ENCODE data around the gene TNRC6C.

Gene TNRC6C

DNA sequence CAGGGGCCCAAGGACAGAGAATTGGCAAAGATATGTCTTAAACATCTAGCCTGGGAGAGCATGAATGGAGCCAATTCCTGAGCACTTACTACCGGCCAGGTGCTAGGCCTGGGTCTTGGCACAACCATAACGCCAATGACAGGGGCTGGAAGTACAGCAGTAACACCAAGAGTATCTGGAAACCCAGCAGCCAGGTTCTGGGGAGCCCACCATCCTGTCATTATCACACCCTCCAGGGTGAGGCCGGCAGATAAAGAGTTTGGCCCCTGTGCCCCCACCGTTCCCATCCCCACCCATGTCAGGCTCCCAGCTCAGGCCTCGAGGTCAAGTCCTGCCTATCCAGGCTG, 171.6 kb downstream of the TNRC6C start:
- no peak for TF ChIP-seq ZFX (IDR thresholded peaks at IDR 0.05)
- TF ChIP-seq, protein P1, sequence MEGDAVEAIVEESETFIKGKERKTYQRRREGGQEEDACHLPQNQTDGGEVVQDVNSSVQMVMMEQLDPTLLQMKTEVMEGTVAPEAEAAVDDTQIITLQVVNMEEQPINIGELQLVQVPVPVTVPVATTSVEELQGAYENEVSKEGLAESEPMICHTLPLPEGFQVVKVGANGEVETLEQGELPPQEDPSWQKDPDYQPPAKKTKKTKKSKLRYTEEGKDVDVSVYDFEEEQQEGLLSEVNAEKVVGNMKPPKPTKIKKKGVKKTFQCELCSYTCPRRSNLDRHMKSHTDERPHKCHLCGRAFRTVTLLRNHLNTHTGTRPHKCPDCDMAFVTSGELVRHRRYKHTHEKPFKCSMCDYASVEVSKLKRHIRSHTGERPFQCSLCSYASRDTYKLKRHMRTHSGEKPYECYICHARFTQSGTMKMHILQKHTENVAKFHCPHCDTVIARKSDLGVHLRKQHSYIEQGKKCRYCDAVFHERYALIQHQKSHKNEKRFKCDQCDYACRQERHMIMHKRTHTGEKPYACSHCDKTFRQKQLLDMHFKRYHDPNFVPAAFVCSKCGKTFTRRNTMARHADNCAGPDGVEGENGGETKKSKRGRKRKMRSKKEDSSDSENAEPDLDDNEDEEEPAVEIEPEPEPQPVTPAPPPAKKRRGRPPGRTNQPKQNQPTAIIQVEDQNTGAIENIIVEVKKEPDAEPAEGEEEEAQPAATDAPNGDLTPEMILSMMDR (conservative IDR thresholded peaks at IDR 0.05), result no peak

DNA sequence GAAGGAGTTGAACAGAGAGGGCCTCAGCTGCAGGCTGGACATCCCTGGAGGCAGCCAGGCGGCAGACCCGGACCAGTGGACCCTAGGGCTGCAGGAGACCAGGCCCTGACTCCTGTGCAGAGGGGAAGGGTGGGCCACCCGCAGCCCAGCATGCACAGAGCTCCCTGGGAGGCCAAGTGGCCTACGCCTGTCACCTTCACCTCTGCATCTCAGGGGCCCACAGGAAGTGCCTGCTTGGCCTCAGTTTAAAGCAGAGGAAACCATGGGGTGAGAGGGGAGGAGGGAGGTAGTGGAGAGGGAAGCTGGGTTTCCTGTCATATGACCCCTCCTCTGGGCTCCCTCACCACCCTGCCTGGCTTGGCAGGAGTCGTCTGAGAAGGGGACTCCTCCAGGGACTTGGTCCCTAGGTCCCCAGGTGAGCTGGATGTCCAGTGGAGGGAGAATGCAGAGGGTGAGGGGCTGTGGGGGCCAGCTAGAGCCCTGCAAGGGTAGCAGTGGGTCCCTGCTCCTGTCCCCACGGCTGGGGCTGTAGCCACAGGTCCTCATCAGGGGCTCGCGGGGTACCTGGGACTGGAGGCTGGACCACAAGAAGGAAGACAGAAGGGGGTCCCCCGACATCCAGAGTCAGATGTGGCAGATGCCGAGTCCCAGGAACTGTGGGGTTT, 172.1 kb downstream of the TNRC6C start, which contains the start of gene TMC8:
TMC8 (plus strand) TSS at position 335 of the 665 bp plus-strand sequence. CDS start 818 bp downstream, outside the sequence.
- H3K27ac ChIP-seq, result peak within 1 kb of the TSS; percentile 97
- TF ChIP-seq, protein P1 (conservative IDR thresholded peaks at IDR 0.05), result no peak
- TF ChIP-seq ZFX (IDR thresholded peaks at IDR 0.05), result no peak

More for the DNA sequence above, 171.6 kb downstream of the TNRC6C start:
- H3K27ac ChIP-seq, result peak overlapping the region; percentile 97

DNA sequence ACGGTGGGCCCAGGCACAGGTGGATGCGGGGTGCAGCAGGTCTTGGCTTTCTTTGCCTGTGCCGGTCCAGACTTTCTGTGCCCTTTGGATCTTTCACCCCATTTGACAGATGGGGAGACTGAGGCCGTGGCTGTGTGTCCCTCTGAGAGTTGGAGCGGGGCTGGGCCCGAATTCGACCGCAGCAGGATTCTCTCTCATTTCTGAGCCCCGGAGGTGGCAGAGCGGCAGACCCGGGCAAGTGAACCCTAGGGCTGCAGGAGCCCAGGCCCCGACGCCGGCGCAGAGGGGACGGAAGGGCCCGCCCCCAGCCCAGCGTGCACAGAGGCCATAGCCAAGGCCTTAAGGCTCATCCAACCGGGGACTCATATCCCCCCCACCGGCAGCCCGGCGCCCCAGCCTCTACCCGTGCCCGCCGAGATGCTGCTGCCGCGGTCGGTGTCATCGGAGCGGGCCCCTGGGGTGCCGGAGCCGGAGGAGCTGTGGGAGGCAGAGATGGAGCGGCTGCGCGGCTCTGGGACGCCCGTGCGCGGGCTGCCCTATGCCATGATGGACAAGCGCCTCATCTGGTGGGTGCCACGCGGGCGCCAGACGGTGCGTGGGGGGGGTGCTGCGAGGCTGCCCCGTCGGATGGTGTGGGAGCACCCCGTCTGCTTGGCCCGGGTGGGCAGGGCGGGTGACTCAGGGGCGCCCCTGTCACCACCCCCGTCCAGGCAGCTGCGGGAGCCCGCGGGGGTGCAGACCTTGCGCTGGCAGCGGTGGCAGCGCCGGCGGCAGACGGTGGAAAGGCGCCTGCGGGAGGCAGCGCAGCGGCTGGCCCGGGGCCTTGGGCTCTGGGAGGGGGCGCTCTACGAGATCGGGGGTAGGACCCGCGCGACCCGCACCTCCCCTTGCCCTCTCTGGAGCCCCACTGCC, 172.9 kb downstream of the TNRC6C start:
- TF ChIP-seq ZFX (IDR thresholded peaks at IDR 0.05), result no peak
- TF ChIP-seq, protein P1 (conservative IDR thresholded peaks at IDR 0.05), result no peak
- H3K27ac ChIP-seq, result no peak overlapping the region

DNA sequence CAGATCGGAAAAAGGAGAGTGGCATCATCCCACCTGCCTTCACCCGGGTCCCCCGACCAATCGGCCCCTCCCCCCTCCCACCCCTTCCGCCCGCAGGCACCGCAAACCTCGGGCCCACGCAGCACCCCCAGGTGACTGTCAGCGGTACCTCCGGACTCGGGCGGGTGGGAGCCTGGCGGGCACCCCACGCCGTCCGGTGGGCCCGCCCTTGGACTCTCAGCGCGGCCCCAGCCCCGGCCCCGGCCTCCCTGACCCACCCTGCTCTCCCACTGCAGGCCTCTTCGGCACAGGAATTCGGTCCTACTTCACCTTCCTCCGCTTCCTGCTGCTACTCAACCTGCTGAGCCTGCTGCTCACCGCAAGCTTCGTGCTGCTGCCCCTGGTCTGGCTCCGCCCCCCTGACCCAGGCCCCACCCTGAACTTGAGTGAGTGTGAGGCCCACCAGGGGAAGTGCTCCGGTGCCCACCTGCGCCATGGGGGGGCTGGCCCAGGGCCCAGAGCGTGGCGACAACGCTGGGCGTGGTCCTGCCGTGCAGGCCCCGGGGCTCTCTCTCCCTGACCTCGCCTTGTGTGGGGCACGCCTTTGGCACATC, 173.7 kb downstream of the TNRC6C start:
- H3K27ac ChIP-seq, result no peak overlapping the region
- TF ChIP-seq, protein P1 (conservative IDR thresholded peaks at IDR 0.05), result no peak
- no peak for TF ChIP-seq ZFX (IDR thresholded peaks at IDR 0.05)

- no peak overlapping the region for H3K27ac ChIP-seq
- no peak for TF ChIP-seq ZFX (IDR thresholded peaks at IDR 0.05)
These were observed 174.3 kb downstream of the TNRC6C start for GRCh38 chr17:78132767-78133178.

- no peak overlapping the region for H3K27ac ChIP-seq
- no peak for TF ChIP-seq ZFX (IDR thresholded peaks at IDR 0.05)
- TF ChIP-seq, protein P1 (conservative IDR thresholded peaks at IDR 0.05), result no peak
These were observed 174.9 kb downstream of the TNRC6C start for GRCh38 chr17:78133179-78133951.
